Activated CD8-positive, alpha-beta memory T cell treated with anti-CD3 and anti-CD28 coated beads for 48 hours (primary cell): ENCODE data around the gene SOX1.

Experiments
- DNase-seq, 3 experiments: peaks; one replicate each; pipeline ENCODE4 v3.0.0-alpha.2; 2020; ENCODE audit warnings: low read depth in 2 of 3, low spot score in 2 of 3

SOX1 gene

GRCh38 chr13:112067116-112067741 lies at the start of gene SOX1:
Gene SOX1 (plus strand): TSS chr13:112067149. CDS start chr13:112067659, 510 bp downstream.
- DNase-seq: no peak

GRCh38 chr13:112024577-112024976 lies 42.4 kb upstream of the SOX1 start:
- DNase-seq: no peak

- DNase-seq: no peak
These were observed 39.7 kb upstream of the SOX1 start for GRCh38 chr13:112027250-112027649.

- no peak for DNase-seq
These were observed 38.5 kb upstream of the SOX1 start for GRCh38 chr13:112028481-112028880.

DNA sequence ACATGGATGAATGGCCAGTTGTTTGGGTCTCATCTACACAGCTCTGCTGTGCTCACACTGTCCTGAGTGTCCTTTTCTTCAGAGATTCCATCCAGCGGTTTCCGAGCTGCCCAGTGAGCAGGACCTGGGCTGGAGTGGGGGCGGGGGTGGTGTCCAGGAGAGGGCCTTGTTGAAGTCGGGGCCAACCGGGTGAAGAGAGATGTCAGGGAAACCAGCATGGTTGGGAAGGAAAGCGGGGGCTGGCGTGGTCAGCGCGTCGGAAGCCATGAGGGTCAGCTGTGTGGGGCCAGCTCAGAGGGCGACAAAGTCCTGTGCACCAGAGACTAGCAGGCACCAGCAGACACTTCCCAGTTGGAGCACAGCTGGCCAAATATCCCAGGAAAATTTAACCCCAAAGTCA lies 37.8 kb upstream of the SOX1 start:
- no peak for DNase-seq

GRCh38 chr13:112032186-112032993 lies 34.6 kb upstream of the SOX1 start:
- DNase-seq: no peak

GRCh38 chr13:112034231-112034630 lies 32.7 kb upstream of the SOX1 start:
- DNase-seq: no peak

DNA sequence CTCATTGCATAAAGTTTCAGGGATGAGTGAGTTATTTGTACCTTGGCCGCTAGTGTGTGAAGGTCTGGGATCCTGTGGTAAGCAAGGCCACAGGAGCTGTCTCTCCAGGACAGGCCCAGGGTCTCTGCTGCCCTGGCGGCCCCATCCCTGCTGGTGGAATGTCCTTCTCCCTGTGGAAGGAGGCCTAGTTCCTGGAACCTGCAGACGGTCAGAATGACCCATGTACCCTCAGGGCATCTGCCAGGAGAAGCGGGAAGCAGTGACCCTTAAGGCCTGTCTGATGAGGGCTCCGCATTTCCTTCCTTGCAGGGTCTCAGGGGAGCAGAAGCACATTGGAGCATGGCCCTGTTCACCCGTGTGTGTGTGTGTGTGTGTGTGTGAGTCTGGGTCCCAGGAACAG lies 32.1 kb upstream of the SOX1 start:
- DNase-seq: no peak

GRCh38 chr13:112042496-112042895 lies 24.5 kb upstream of the SOX1 start:
- DNase-seq: no peak

DNA sequence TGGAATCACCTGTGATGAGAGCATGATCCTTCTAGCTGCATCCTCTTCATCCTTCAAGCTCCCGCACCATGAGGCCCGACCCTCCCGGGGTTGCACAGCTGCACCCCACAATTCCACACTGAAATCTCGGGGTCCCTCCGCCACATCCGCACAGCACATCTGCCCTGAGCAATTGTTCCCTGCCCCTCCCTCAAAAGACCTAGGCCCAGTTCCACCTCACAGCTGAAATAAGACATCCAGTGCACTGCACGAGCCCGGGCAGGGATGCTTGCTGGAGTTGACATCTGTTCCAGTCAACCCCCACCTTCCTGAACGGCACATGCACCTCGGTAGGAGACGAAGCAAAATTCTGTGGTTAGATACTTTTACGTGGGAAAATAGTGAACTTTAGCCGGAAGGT lies 14.7 kb upstream of the SOX1 start:
- no peak for DNase-seq

DNA sequence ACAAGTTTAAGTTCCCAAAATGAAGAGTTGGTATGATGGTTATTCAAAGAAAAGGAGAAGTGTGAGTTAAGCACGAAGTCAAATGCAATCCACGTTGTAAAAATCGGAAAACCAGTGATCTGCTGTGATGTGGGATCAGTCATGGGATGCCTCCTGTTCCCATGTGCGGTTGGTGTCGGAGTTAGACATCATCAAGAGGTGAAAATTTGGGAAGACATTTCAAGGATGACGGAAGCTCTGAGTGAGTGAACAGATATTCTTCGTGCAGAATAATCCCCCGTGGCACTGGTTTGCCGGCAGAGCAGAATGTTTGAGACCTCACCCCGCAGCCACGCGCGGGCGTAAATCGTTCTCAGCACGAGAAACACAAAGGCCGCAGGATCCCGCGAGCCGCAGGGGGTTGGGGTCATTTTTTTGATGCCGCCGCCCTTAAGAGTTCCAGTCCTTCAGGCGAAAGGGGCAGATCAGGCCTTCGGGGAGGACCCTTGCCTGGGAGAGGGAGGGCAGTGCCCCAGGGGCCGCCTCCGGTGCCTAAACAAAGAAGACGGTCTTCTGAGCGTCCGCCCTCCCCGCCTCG lies 13.7 kb upstream of the SOX1 start:
- no peak for DNase-seq

- DNase-seq: no peak
These were observed 13.0 kb upstream of the SOX1 start for GRCh38 chr13:112053744-112054615.

DNA sequence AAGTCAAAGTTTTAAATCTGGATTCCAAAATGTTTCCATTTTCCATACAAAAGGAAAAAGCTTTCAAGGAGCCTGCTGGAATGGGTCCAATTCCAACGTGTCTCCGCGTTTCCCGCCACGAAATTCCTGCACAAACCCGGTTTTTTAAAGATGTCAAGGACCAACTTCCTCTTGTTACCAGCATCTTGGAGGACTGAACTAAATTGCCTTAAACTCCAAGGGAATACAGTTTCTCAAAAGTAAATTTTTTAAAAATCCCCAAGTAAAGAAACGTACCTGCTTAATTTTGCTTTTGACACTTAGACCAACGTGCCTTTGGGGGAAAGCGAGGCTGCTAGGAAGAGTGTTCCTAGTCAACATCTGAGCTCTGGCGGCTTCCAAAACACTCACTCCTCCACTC lies 12.3 kb upstream of the SOX1 start:
- no peak for DNase-seq

DNA sequence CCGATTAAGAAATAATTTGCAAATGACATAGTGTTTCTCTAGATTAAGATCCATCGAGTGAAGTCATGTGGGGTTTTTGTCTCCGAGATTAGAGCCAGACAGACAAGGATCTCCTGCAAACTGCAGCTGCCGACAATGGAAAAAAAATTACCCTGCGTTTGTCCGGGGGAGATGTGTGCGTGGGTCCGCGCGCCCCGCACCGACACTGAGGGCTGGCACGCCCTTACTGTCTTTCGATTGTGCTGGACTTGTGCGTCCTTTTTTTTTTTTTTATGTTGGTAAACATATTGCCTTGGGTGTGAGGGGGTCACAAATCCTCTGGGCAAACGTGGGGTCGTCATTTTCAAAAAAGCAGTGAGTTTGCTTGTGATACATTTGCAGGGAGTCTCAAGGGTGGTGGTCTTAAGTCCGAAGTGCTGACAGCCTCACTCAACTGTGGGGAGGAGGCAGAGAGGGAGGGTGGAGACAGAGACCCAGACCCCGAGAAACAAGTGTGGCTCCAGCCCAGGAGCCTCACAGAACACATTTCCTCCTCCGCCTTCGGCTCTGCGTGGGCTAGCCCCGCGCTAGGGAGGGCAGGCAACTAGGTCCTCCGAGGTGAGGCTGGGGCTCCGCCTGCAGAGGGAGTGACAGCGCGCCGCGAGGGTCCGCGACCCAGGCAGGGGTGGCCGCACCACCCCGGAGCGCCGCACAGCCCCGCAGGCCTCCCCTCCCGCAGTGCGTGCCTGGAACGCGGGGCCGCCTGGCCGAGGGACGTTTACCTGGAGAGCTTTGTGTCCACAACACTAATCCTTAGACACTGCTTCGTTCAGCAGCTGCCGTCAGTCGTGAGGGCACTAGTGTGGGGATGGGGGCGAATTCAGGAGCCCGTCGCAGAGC lies 11.7 kb upstream of the SOX1 start:
- no peak for DNase-seq

- no peak for DNase-seq
These were observed 11.1 kb upstream of the SOX1 start for GRCh38 chr13:112055915-112056269.

- no peak for DNase-seq
These were observed 10.6 kb upstream of the SOX1 start for GRCh38 chr13:112056284-112056727.

DNA sequence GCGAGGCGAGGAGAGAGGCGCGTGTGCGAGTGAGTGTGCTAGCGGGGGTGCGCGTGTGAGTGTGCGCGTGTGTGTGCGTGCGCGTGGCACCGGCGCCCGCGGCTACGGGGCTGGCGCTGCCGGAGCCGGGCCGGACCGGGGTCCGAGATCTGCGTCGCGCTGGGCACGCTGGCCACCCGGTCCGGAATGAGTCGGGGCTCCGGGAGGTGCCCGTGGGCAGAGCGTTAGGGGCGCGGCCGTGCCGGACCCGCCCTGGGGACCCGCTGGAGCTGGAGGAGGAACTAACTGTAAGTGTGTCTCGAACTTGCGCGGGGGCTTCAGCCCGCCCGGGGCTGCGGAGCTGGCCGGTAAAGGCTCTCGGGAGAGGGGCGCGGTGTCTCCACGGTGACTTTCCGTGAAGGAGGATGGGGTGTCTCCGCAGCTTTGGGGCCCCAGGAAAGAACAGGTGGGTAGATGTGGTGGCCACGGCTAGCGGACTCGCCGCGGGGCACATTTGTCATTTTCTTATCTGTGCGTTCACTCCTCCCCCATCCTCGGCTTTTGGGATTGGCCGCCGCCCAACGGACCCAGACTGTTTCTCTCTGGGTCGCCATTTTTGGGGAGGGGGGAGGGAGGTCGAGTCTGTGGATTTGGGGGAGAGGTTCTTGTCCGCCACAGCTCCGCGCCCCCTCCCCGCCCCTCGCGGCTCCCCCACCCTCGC lies 10.1 kb upstream of the SOX1 start:
- no peak for DNase-seq

- no peak for DNase-seq
These were observed 9.6 kb upstream of the SOX1 start for GRCh38 chr13:112057439-112057735.

DNA sequence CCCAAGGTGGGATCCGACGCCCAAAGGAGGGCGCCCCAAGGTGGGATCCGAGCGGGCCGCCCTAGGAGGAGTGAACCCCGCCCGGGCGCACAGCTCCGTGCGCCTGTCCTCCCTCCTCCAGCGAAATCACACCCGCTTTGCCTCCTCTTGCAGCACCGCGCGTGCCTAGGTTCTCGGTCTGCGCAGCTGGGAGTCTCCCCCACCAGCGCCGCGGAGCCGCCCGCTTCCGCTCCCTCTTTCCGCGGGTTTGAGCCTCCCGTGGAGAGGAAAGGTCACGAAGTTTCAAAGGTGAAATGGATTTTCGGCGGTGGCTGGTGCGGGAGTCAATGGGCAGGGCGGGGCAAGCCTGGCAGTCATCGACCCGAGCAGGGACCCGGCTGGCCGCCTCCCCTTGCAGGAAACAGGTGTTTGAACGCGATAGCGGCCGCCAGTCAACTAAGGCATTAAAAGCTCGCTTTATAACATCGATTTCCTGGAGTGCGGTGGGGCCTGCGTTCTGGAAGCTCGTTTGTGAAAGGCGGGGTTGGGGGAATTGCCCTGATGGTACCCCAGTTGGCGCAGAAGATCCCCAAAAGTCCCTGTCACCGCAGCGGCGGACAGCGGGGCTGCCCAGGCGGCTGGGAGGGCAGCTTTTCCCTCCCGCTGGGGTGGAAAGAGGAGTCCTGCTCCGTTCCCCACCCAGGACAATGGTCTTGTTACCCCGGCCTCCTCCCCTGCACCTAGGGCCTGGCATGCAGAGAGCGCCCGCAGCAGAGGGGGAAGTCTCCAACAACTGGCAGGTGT lies 9.0 kb upstream of the SOX1 start:
- DNase-seq: no peak
